Karpas-422 (cell line): ENCODE measurements around the gene TAOK3. TPM values are rescaled to one million over a fixed set of nuclear protein-coding genes. Genes with fewer than 3 reads are reported as not detected.
"Not testable (repeated sequence)": the region's sequence is repeated elsewhere in the genome, so short reads cannot be mapped to it uniquely, and the experiment has no call there.

Source experiments
- DNase-seq: peaks from one replicate; pipeline ENCODE4 v3.0.0-alpha.2; 2015
- H2AFZ ChIP-seq: fragments of 200-600 bp; sonication (generic); 2 replicates; pipeline ENCODE4 v1.6.1; 2014; ENCODE audit warnings: antibody characterized with exemption, low read length, mixed read lengths
- H3K27ac ChIP-seq: fragments of 200-600 bp; sonication (generic); 2 replicates; pipeline ENCODE4 v1.5.1; 2014; ENCODE audit warnings: mild to moderate bottlenecking, low read length, moderate library complexity
- H3K27me3 ChIP-seq: fragments of 200-600 bp; sonication (generic); 2 replicates; pipeline ENCODE4 v1.6.1; 2014; ENCODE audit warnings: low read length, mixed read lengths
- H3K36me3 ChIP-seq: fragments of 200-600 bp; sonication (generic); 2 replicates; pipeline ENCODE4 v1.6.1; 2014; ENCODE audit warnings: low read length, mixed read lengths; ENCODE audit not compliant: insufficient read depth
- H3K4me1 ChIP-seq: fragments of 200-600 bp; sonication (generic); 2 replicates; pipeline ENCODE4 v1.6.1; 2014; ENCODE audit warnings: mild to moderate bottlenecking, low read length, mixed read lengths
- H3K4me2 ChIP-seq: fragments of 200-600 bp; sonication (generic); 2 replicates; pipeline ENCODE4 v1.6.1; 2014; ENCODE audit warnings: low read length, low read depth, mild to moderate bottlenecking; ENCODE audit not compliant: poor library complexity, severe bottlenecking
- H3K4me3 ChIP-seq: fragments of 200-600 bp; sonication (generic); 2 replicates; pipeline ENCODE4 v1.5.1; 2014; ENCODE audit warnings: mild to moderate bottlenecking, antibody characterized with exemption, low read length, mixed read lengths
- H3K79me2 ChIP-seq: fragments of 200-600 bp; sonication (generic); 2 replicates; pipeline ENCODE4 v1.6.1; 2014; ENCODE audit warnings: mild to moderate bottlenecking, low read length, mixed read lengths
- H3K9ac ChIP-seq: fragments of 200-600 bp; sonication (generic); 2 replicates; pipeline ENCODE4 v1.6.0; 2014; ENCODE audit warnings: low read length
- H3K9me2 ChIP-seq: fragments of 200-600 bp; sonication (generic), shearing (Covaris generic); replicated peaks from 2 replicates; pipeline ENCODE4 v1.6.0; 2014; ENCODE audit warnings: mild to moderate bottlenecking, low read length, moderate library complexity; ENCODE audit not compliant: insufficient read depth
- H3K9me3 ChIP-seq: fragments of 300-700, 200-600 bp; sonication (generic); 2 replicates; pipeline ENCODE4 v1.6.1; 2014; ENCODE audit warnings: low read length, mixed read lengths
- H4K20me1 ChIP-seq: fragments of 200-600 bp; sonication (generic); 2 replicates; pipeline ENCODE4 v1.6.1; 2014; ENCODE audit warnings: mild to moderate bottlenecking, antibody characterized with exemption, low read length, low read depth; ENCODE audit not compliant: insufficient read depth
- total RNA-seq: library from RNA; depleted of rRNA; stranded (reverse); fragments of >200 nt; shearing (Covaris generic); gene quantifications from 2 replicates; pipeline ENCODE4 v1.2.3, GENCODE V29; 2014; ENCODE audit warnings: low replicate concordance

The TAOK3 gene
- total RNA-seq, 1 experiment from 2014 or later: 86.7 TPM

DNA sequence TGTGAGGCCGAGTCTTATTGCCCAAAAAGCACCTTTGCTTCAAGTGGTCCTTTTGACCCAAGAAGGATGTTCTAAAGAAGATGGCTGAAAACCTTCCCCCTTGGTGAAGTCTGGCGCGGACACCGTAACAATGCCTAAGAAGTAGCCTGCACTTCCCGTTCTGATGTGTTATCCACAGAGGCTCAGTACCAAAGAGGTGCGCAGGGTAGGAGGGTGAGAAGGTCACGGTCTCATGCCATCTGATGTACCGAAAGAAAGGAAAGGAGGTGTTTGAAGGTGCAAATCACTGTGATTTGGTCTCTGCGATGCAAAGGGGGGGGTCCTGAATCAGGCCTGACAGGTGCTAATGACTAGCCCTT is 226.9 kb downstream of the TAOK3 start:
- Histone ChIP-seq H4K20me1 (no peaks in the 10 kb centered on the region), H3K9me2 (no peaks in the 10 kb centered on the region), H3K79me2 (peaks cover 12% of the 10 kb centered on the region; the same call in 1 of the 2 replicates), H3K4me1 (no peaks in the 10 kb centered on the region), H3K4me3 (no peak overlapping the region), H3K36me3 (peaks cover 33% of the 10 kb centered on the region), H3K9ac (no peak overlapping the region), H3K27me3 (no peaks in the 10 kb centered on the region), H3K9me3 (no peaks in the 10 kb centered on the region), H3K27ac (no peak overlapping the region), H2AFZ (no peak overlapping the region), H3K4me2 (no peak overlapping the region)
- no peak for DNase-seq

DNA sequence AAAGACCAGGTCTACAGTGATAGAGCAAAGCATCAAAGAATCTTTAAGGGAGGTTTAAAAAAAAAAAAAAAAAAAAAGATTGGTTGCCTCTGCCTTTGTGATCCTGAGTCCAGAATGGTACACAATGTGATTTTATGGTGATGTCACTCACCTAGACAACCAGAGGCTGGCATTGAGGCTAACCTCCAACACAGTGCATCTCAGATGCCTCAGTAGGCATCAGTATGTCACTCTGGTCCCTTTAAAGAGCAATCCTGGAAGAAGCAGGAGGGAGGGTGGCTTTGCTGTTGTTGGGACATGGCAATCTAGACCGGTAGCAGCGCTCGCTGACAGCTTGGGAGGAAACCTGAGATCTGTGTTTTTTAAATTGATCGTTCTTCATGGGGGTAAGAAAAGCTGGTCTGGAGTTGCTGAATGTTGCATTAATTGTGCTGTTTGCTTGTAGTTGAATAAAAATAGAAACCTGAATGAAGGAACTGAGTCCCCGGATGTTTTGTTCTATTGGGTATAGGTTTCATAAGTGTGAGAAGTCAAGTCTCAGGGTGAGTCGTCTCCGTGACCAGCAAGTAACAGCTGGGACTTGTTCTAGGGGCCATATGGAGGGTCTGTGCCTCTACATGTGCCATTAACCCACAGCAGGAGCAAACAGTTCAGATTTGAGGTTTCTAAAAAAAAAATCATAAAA is 227.5 kb downstream of the TAOK3 start:
- H3K79me2 ChIP-seq: peaks cover 12% of the 10 kb centered on the region; the same call in 1 of the 2 replicates
- no peak for DNase-seq
- H3K9ac ChIP-seq: no peak overlapping the region
- no peaks in the 10 kb centered on the region for H3K4me1 ChIP-seq
- no peaks in the 10 kb centered on the region for H3K27me3 ChIP-seq
- no peaks in the 10 kb centered on the region for H3K9me2 ChIP-seq
- H4K20me1 ChIP-seq: no peaks in the 10 kb centered on the region
- no peak overlapping the region for H2AFZ ChIP-seq
- H3K36me3 ChIP-seq: peaks cover 35% of the 10 kb centered on the region
- no peaks in the 10 kb centered on the region for H3K9me3 ChIP-seq
- no peak overlapping the region for H3K27ac ChIP-seq
- no peak overlapping the region for H3K4me2 ChIP-seq
- no peak overlapping the region for H3K4me3 ChIP-seq

- H3K27me3 ChIP-seq: no peaks in the 10 kb centered on the region
- no peaks in the 10 kb centered on the region for H3K4me1 ChIP-seq
- H3K27ac ChIP-seq: no peak overlapping the region
- H2AFZ ChIP-seq: no peak overlapping the region
- H3K79me2 ChIP-seq: peaks cover 14% of the 10 kb centered on the region; the same call in 1 of the 2 replicates
- no peak overlapping the region for H3K4me2 ChIP-seq
- no peaks in the 10 kb centered on the region for H4K20me1 ChIP-seq
- no peak for DNase-seq
- no peaks in the 10 kb centered on the region for H3K9me3 ChIP-seq
- no peak overlapping the region for H3K4me3 ChIP-seq
- no peak overlapping the region for H3K9ac ChIP-seq
- H3K36me3 ChIP-seq: peaks cover 36% of the 10 kb centered on the region
- no peaks in the 10 kb centered on the region for H3K9me2 ChIP-seq
Observed at GRCh38 chr12:118144499-118144898, 228.2 kb downstream of the TAOK3 start.

DNA sequence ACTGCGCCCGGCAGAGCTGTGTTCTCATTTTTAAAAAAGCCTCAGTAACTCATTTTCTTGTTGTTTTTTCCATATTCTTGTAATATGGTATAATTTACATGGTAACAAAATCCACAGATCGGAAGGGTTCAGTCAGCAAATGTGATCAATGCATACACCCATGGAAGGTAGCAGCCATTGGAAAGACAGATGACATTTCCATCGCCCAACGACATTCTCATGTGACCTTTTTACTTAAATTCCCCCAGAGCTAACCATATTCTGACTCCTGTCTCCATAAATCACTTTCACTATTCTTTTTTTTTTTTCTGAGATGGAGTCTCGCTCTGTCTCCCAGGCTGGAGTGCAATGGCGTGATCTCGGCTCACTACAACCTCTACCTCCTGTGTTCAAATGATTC is 231.9 kb downstream of the TAOK3 start:
- Histone ChIP-seq H3K4me1 (peaks cover 10% of the 10 kb centered on the region), H3K36me3 (peaks cover 38% of the 10 kb centered on the region), H3K79me2 (peaks cover 46% of the 10 kb centered on the region), H3K27ac (no peak overlapping the region), H3K4me2 (no peak overlapping the region), H4K20me1 (peaks cover 5% of the 10 kb centered on the region; the same call in 1 of the 2 replicates), H3K9me2 (no peaks in the 10 kb centered on the region), H3K27me3 (no peaks in the 10 kb centered on the region), H3K9me3 (no peaks in the 10 kb centered on the region), H3K9ac (no peak overlapping the region), H2AFZ (no peak overlapping the region), H3K4me3 (no peak overlapping the region)
- no peak for DNase-seq

- H4K20me1 ChIP-seq: peaks cover 5% of the 10 kb centered on the region; the same call in 1 of the 2 replicates
- no peaks in the 10 kb centered on the region for H3K9me3 ChIP-seq
- H3K27ac ChIP-seq: peak overlapping the region; percentile 39; the same call in 1 of the 2 replicates
- peaks cover 59% of the 10 kb centered on the region for H3K79me2 ChIP-seq
- H2AFZ ChIP-seq: no peak overlapping the region
- DNase-seq: no peak
- H3K9ac ChIP-seq: peak overlapping the region; percentile 97
- H3K4me1 ChIP-seq: peaks cover 18% of the 10 kb centered on the region
- no peaks in the 10 kb centered on the region for H3K27me3 ChIP-seq
- peak overlapping the region; percentile 79 for H3K4me3 ChIP-seq
- H3K36me3 ChIP-seq: peaks cover 28% of the 10 kb centered on the region
- peak overlapping the region; percentile 83 for H3K4me2 ChIP-seq
- H3K9me2 ChIP-seq: no peaks in the 10 kb centered on the region
Observed at GRCh38 chr12:118137148-118137678, 235.5 kb downstream of the TAOK3 start.

GRCh38 chr12:118136559-118137003 is 236.1 kb downstream of the TAOK3 start:
- Histone ChIP-seq H4K20me1 (peaks cover 5% of the 10 kb centered on the region; the same call in 1 of the 2 replicates), H3K4me3 (peak overlapping the region; percentile 79), H3K79me2 (peaks cover 56% of the 10 kb centered on the region), H3K4me2 (peak overlapping the region; percentile 83), H3K27ac (peak overlapping the region; percentile 39), H3K27me3 (no peaks in the 10 kb centered on the region), H3K9me3 (no peaks in the 10 kb centered on the region), H3K9me2 (no peaks in the 10 kb centered on the region), H3K9ac (peak overlapping the region; percentile 97), H2AFZ (no peak overlapping the region), H3K4me1 (peaks cover 18% of the 10 kb centered on the region), H3K36me3 (peaks cover 24% of the 10 kb centered on the region)
- DNase-seq: peak; percentile 78

GRCh38 chr12:118135788-118136558 is 236.7 kb downstream of the TAOK3 start, which contains the start of gene PEBP1:
PEBP1 (plus strand) TSS chr12:118136124; CDS start chr12:118136210, 86 bp downstream.
- Histone ChIP-seq H3K27ac (peak within 1 kb of the TSS; percentile 39), H2AFZ (peak within 1 kb of the TSS; percentile 76; the same call in 1 of the 2 replicates), H3K27me3 (no peaks in the 10 kb centered on the region), H3K4me3 (peak within 1 kb of the TSS; percentile 79), H3K4me2 (peak within 1 kb of the TSS; percentile 83), H3K9ac (peak within 1 kb of the TSS; percentile 97), H3K9me3 (no peaks in the 10 kb centered on the region), H3K79me2 (peaks cover 53% of the 10 kb centered on the region), H4K20me1 (peaks cover 5% of the 10 kb centered on the region; the same call in 1 of the 2 replicates), H3K9me2 (no peaks in the 10 kb centered on the region), H3K36me3 (peaks cover 21% of the 10 kb centered on the region; the same call in 1 of the 2 replicates), H3K4me1 (peaks cover 18% of the 10 kb centered on the region)
- peak; percentile 96 for DNase-seq

- H3K9ac ChIP-seq, H3K36me3 ChIP-seq, H4K20me1 ChIP-seq, H3K4me1 ChIP-seq, H3K4me3 ChIP-seq, DNase-seq, H3K27ac ChIP-seq, H3K27me3 ChIP-seq, H3K79me2 ChIP-seq, H2AFZ ChIP-seq, H3K4me2 ChIP-seq, H3K9me3 ChIP-seq, H3K9me2 ChIP-seq: not testable (repeated sequence)
Observed at GRCh38 chr12:118129436-118129835, 243.3 kb downstream of the TAOK3 start.
